Left ventricle myocardium inferior (tissue), 1 donor: ENCODE results near the gene PPP4R4. TPM values are rescaled to one million over a fixed set of nuclear protein-coding genes. Genes with fewer than 3 reads are reported as not detected.
A peak's percentile ranks its signal among the peaks of the same experiment; 100 is the strongest.

Source experiments
- DNase-seq: peaks from one replicate; pipeline ENCODE4 v3.0.0-alpha.2; 2020
- H3K27ac ChIP-seq: fragments of 200-600 bp; replicated peaks from 2 replicates; pipeline ENCODE4 v1.8.0; 2021
- H3K27me3 ChIP-seq: fragments of 200-600 bp; 2 replicates; pipeline ENCODE4 v1.8.0; 2021; ENCODE audit warnings: low read depth
- H3K36me3 ChIP-seq: fragments of 200-600 bp; 2 replicates; pipeline ENCODE4 v1.8.0; 2021
- H3K4me1 ChIP-seq: fragments of 200-600 bp; 2 replicates; pipeline ENCODE4 v1.8.0; 2021
- H3K4me3 ChIP-seq: fragments of 200-600 bp; 2 replicates; pipeline ENCODE4 v1.8.0; 2021; ENCODE audit warnings: mild to moderate bottlenecking, moderate library complexity
- H3K9me3 ChIP-seq: fragments of 200-600 bp; replicated peaks from 2 replicates; pipeline ENCODE4 v1.8.0; 2021
- CTCF ChIP-seq: fragments of 200-600 bp; IDR thresholded peaks from 2 replicates; pipeline ENCODE4 v1.8.0; 2021; ENCODE audit warnings: antibody characterized with exemption, mild to moderate bottlenecking, borderline replicate concordance
- intact Hi-C: fragments of 100-400 bp; cut with micrococcal nuclease; formaldehyde crosslinking; loops from one replicate; pipeline ENCODE4 v1.11.0; 2022
- long read RNA-seq: library from polyadenylated mRNA; unstranded; transcript quantifications from one replicate; pipeline ENCODE4 v2.0.0, GENCODE V29; 2021
- total RNA-seq: library from RNA; stranded (reverse); fragmentation: NEBNext Ultra II Directional; extraction: Animal tissue kit (Norgen Biotek cat#: 25700); gene quantifications from one replicate; pipeline ENCODE4 v1.2.1, GENCODE V29; 2021
- donor health status: DM: no; HTN: yes; CAD: no; lungs with severe emphysema.

PPP4R4 gene
- not detected for total RNA-seq
- long read RNA-seq: 0 reads

GRCh38 chr14:94173885-94174603, at the start of gene PPP4R4:
PPP4R4 (plus strand) TSS chr14:94174322; CDS start chr14:94174466, 144 bp downstream.
- DNase-seq: peak; percentile 83
- no peaks in the 10 kb centered on the region for H3K36me3 ChIP-seq
- H3K9me3 ChIP-seq: no peaks in the 10 kb centered on the region
- TF ChIP-seq CTCF: no peak
- peaks cover 48% of the 10 kb centered on the region for H3K27me3 ChIP-seq
- peak within 1 kb of the TSS; percentile 79 for H3K4me3 ChIP-seq
- peaks cover 24% of the 10 kb centered on the region for H3K4me1 ChIP-seq
- peak within 1 kb of the TSS; percentile 50 for H3K27ac ChIP-seq
- intact Hi-C loops: no loop called here

- no peaks in the 10 kb centered on the region for H3K36me3 ChIP-seq
These were observed 49.3 kb upstream of the PPP4R4 start for GRCh38 chr14:94124582-94125377.

GRCh38 chr14:94125659-94126418, 48.3 kb upstream of the PPP4R4 start:
- H3K4me3 ChIP-seq: no peak overlapping the region
- no peaks in the 10 kb centered on the region for H3K27me3 ChIP-seq
- no peaks in the 10 kb centered on the region for H3K36me3 ChIP-seq
- intact Hi-C loops: no loop called here
- no peak for TF ChIP-seq CTCF
- peaks cover 2% of the 10 kb centered on the region for H3K9me3 ChIP-seq
- no peak for DNase-seq
- H3K27ac ChIP-seq: no peak overlapping the region
- peaks cover 17% of the 10 kb centered on the region for H3K4me1 ChIP-seq

More at GRCh38 chr14:94124582-94125377, 49.3 kb upstream of the PPP4R4 start:
- TF ChIP-seq CTCF: no peak
- H3K27ac ChIP-seq: no peak overlapping the region
- peaks cover 13% of the 10 kb centered on the region for H3K9me3 ChIP-seq
- no peak overlapping the region for H3K4me3 ChIP-seq
- no peak for DNase-seq
- no peaks in the 10 kb centered on the region for H3K27me3 ChIP-seq
- intact Hi-C loops: no loop called here
- peaks cover 9% of the 10 kb centered on the region for H3K4me1 ChIP-seq

GRCh38 chr14:94126419-94126677, 47.8 kb upstream of the PPP4R4 start:
- no peaks in the 10 kb centered on the region for H3K9me3 ChIP-seq
- intact Hi-C loops: no loop called here
- H3K27ac ChIP-seq: no peak overlapping the region
- no peaks in the 10 kb centered on the region for H3K36me3 ChIP-seq
- no peak for TF ChIP-seq CTCF
- H3K27me3 ChIP-seq: no peaks in the 10 kb centered on the region
- H3K4me3 ChIP-seq: no peak overlapping the region
- H3K4me1 ChIP-seq: peaks cover 17% of the 10 kb centered on the region
- DNase-seq: no peak

GRCh38 chr14:94126800-94127199, 47.3 kb upstream of the PPP4R4 start:
- no peak overlapping the region for H3K4me3 ChIP-seq
- intact Hi-C loops: no loop called here
- H3K27me3 ChIP-seq: no peaks in the 10 kb centered on the region
- no peak for DNase-seq
- H3K27ac ChIP-seq: no peak overlapping the region
- no peak for TF ChIP-seq CTCF
- H3K9me3 ChIP-seq: no peaks in the 10 kb centered on the region
- H3K36me3 ChIP-seq: no peaks in the 10 kb centered on the region
- peaks cover 17% of the 10 kb centered on the region for H3K4me1 ChIP-seq
